ENCODE results near the gene ATP8A2.
"Not testable (repeated sequence)": the region's sequence is repeated elsewhere in the genome, so short reads cannot be mapped to it uniquely, and the experiment has no call there.

ATP8A2 gene

GRCh38 chr13:26041444-26041843, 669.7 kb downstream of the ATP8A2 start:
- DNase-seq (ENCODE audit: low spot score), result no peak

GRCh38 chr13:26042785-26043184, 671.0 kb downstream of the ATP8A2 start:
- DNase-seq (ENCODE audit: low spot score), result no peak

- DNase-seq (ENCODE audit: low spot score), result no peak
Observed at GRCh38 chr13:26045142-26045541, 673.4 kb downstream of the ATP8A2 start.

- DNase-seq (ENCODE audit: low spot score), result no peak
Observed at GRCh38 chr13:26046639-26047038, 674.9 kb downstream of the ATP8A2 start.

DNA sequence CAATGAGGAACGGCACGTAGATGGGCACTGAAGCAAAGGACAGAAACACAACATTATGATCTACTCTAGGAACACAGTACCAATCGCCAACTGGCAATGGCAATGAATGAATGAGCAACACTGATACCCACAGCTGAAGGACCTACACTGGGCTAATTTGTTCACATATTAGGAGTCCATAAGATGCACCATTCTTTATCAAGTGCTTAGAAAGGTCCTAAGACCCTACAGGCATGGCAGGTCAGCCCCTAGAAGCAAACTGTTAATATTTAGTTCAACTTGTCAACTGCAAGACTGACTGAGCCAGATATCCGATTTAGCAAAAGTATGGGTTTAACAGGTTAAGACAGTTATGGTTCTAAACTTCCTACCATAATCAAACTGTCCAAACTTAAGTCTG, 675.3 kb downstream of the ATP8A2 start:
- no peak for DNase-seq (ENCODE audit: low spot score)

- DNase-seq (ENCODE audit: low spot score), result no peak
Observed at GRCh38 chr13:26048741-26049140, 677.0 kb downstream of the ATP8A2 start.

- no peak for DNase-seq (ENCODE audit: low spot score)
Observed at GRCh38 chr13:26050568-26051230, 678.9 kb downstream of the ATP8A2 start.

- DNase-seq (ENCODE audit: low spot score), result no peak
Observed at GRCh38 chr13:26051231-26051656, 679.5 kb downstream of the ATP8A2 start.

- DNase-seq (ENCODE audit: low spot score), result peak; percentile 16
Observed at GRCh38 chr13:26051657-26052311, 680.0 kb downstream of the ATP8A2 start, which contains the start of gene SHISA2. TSS of gene SHISA2 (minus strand) at chr13:26052016. CDS start at chr13:26050975, 1,041 bp downstream.

DNA sequence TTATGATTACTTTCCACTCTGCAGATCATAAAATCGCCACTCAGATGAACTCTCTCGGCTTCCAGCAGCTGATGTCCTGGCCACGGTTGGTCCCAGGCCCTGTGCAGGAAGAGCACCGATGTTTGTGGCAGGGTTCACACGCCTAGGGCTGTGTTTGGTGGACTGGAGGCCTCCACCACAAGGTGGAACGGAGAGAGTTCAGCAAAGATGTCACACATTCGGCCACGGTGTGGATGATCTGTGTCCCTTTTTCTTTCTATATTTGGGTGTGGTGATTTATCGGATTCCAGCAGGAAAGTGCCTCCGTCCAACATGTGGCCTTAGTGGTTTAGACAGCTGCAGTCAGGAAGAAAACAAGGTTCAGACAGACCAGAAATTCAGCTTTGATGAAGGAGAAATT, 680.6 kb downstream of the ATP8A2 start:
- no peak for DNase-seq (ENCODE audit: low spot score)

DNA sequence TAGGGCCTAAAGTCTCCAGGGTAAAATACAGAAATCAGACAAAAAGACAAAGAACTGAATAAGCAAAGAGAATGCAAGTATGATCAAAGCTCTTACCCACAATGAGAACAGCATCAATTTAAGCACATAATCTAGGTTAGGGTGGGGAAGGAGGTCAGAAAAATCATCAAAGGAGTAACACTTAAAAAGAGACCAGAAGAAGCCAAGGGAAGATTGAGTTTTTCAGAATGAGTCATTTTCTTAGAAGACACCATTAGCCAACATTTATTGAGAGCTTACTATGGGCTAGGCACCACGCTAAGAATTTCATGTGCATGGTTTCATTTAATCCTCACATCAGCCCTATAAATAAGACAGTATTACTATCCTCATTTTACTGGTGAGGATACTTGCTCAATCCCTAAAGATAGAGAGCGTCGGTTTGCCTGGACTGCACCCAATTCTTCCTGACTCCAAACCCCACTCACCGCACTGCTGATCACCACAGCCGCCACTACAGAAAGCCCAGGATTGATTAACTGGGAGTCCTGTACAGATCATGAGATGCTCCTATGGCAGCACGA, 681.7 kb downstream of the ATP8A2 start:
- no peak for DNase-seq (ENCODE audit: low spot score)

GRCh38 chr13:26054896-26055295, 683.1 kb downstream of the ATP8A2 start:
- no peak for DNase-seq (ENCODE audit: low spot score)

GRCh38 chr13:26058704-26059103, 686.9 kb downstream of the ATP8A2 start:
- no peak for DNase-seq (ENCODE audit: low spot score)

DNA sequence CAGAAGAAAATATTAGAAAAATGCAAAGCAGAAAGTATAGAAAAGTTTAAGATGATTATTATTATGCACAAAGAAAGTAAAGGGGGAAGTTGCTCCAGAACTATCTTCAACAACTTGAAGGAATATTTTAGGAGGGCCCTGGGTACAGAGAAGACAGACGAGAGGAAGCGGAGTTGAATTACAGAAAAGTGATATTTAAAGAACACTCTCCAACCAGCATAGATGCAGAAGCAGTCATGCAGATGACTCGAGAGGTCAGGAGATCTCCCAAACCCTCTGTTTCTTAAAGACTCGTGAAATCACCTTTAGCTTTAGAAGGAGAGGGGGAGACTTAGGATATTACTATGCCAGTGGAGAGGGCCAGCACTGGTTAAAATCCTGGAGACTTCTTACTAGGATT, 688.6 kb downstream of the ATP8A2 start:
- DNase-seq (ENCODE audit: low spot score), result no peak

DNA sequence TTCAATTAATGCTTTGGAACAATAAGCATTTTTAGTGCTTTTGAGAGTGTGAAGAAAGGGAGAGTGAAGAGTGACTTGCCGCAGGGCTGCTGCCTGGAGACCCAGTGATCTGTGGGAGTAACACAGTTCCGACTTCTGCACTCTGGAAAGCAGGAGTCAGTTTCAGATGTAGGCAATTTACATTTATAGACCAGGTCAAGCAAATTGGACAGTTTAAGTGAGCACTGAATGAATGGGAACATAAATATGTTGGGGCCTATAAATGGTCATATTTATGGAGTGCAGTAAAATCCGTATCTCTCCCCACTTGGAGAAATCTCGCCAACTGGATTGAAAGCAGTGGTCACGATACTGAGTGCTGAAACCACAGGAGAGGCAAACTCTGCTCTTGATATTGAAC, 689.5 kb downstream of the ATP8A2 start:
- no peak for DNase-seq (ENCODE audit: low spot score)

DNA sequence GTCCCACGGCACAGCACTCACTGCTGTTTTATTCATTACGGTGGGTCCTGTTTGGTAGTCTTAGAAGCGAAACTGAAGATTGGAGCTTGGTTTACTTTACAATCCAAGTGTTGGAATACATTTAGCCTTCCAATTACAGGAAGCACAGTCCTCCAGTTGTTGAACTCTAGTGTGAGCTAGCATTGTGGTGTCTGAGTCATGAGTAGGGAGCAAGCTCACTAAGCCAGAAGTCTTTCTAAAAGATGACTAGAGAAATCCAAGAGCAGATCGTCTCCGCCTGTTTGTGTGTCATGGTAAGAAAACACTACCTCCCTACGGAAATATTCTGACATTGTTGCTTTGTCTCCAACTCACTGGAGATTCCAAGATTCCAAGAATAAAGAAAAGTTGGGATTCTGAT, 690.2 kb downstream of the ATP8A2 start:
- no peak for DNase-seq (ENCODE audit: low spot score)

GRCh38 chr13:26062853-26063444, 691.2 kb downstream of the ATP8A2 start:
- peak; percentile 55 for DNase-seq (ENCODE audit: low spot score)

GRCh38 chr13:26066492-26066891, 694.7 kb downstream of the ATP8A2 start:
- not testable (repeated sequence) for DNase-seq (ENCODE audit: low spot score)

- no peak for DNase-seq (ENCODE audit: low spot score)
Observed at GRCh38 chr13:26067601-26068000, 695.8 kb downstream of the ATP8A2 start.

GRCh38 chr13:26068372-26068771, 696.6 kb downstream of the ATP8A2 start:
- not testable (repeated sequence) for DNase-seq (ENCODE audit: low spot score)

DNA sequence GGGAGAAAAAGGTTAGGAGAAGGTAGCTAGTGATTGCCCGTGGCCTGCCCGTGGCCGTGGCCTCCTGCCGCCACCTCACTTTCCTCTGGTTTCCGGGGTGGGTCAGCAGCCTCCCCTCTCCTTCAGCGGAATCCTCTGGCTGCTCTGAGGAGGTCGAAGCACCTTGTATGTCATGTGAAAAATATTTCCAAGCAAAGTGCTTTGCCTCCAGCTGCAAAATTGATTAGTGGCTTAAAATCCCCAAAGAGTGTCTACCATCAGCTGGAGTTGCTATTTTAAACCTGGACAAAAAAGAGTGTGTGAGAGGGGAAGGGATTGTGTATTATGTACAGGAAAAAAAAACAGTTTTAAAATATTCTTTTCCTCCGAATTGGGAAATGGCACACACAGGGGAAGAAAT, 697.9 kb downstream of the ATP8A2 start:
- not testable (repeated sequence) for DNase-seq (ENCODE audit: low spot score)

DNA sequence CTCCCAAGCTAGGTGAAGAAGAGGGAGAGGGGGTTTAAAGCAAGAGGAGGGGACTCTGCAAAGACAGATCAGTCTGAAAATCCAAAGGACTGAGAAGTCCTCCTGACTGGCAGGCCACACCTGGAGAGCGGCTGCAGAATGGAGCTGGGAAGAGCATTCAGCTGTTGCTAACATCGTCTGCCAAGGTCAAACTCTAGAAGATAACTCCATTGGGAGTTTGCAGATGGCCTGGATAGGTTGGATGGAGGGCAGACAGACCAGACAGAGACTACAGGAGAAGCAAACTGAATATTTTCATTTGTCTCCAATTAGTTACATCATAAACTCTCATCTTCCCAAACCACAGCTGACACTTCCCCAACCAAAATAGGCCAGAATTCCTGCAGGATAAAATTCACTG, 699.9 kb downstream of the ATP8A2 start:
- no peak for DNase-seq (ENCODE audit: low spot score)

DNA sequence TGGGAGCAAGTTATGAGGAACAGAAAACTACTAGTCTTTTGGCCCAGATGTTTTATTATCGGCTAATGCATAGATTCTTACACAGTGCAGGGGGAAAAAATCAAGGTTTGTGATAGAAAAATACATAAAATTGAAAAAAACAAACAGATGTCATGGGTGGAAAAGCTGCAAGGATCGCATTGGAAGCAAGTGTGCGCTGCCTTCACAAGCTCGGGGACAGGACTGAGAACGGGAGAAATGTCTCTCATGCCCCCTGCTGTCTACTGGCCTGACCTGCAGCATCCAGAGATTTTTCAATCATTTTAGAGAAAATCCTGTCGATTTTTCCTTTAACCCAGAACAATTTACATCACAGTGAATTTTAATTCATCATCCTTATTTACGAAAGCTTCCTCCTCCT, 700.6 kb downstream of the ATP8A2 start:
- not testable (repeated sequence) for DNase-seq (ENCODE audit: low spot score)

Data from CD4-positive, alpha-beta T cell treated with Interleukin-2 at 100 ng/mL for 4 hours (primary cell).